Head of caudate nucleus (tissue), 42 donors: ENCODE results near the gene ADGRG6.
"Not testable (repeated sequence)": the region's sequence is repeated elsewhere in the genome, so short reads cannot be mapped to it uniquely, and the experiment has no call there.

ENCODE experiments used
- DNase-seq, 42 donors: peaks; one replicate each; pipeline versions ENCODE4 v3.0.0 to v3.0.0-alpha.2; 2020 to 2021; ENCODE audit warnings: mixed read lengths in 7 of 42
- intact Hi-C: fragments of 100-400 bp; cut with DNase I; formaldehyde crosslinking; loops from one replicate; pipeline ENCODE4 v1.15.0; 2022

The ADGRG6 gene

DNA sequence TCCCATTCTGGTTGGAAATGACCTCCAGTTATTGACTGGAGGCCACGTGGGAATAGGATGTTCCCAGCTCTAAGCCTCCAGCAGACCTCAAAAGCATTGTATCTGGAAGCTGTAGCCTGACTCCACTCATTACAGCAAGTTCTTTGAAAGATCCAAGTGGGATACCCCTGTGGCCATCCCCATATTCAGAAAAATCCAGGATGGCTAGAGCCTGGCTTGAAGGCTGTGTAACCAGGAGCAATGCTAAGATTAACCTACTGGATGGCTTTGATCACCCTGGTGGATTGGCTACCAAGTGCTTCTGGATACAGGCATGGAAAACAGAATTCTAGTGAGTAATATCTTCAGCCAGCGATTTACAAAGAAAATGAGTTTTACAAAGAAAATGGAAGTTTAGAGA, 151.2 kb downstream of the ADGRG6 start:
- no peak for DNase-seq
- intact Hi-C loops, result no loop called here

- intact Hi-C loops, DNase-seq: not testable (repeated sequence)
These were observed 152.4 kb downstream of the ADGRG6 start for GRCh38 chr6:142454196-142454595.

GRCh38 chr6:142454848-142455247, 153.0 kb downstream of the ADGRG6 start:
- DNase-seq, intact Hi-C loops: not testable (repeated sequence)

GRCh38 chr6:142455957-142456589, 154.3 kb downstream of the ADGRG6 start:
- DNase-seq, result no peak
- intact Hi-C loops, result no loop called here

- no peak for DNase-seq
- intact Hi-C loops, result no loop called here
These were observed 156.0 kb downstream of the ADGRG6 start for GRCh38 chr6:142457638-142458406.

- intact Hi-C loops, result no loop called here
- no peak for DNase-seq
These were observed 157.0 kb downstream of the ADGRG6 start for GRCh38 chr6:142458836-142459235.

GRCh38 chr6:142459271-142459670, 157.5 kb downstream of the ADGRG6 start:
- intact Hi-C loops, result no loop called here
- no peak for DNase-seq

- no peak for DNase-seq
- intact Hi-C loops, result no loop called here
These were observed 160.5 kb downstream of the ADGRG6 start for GRCh38 chr6:142462260-142462659.

DNA sequence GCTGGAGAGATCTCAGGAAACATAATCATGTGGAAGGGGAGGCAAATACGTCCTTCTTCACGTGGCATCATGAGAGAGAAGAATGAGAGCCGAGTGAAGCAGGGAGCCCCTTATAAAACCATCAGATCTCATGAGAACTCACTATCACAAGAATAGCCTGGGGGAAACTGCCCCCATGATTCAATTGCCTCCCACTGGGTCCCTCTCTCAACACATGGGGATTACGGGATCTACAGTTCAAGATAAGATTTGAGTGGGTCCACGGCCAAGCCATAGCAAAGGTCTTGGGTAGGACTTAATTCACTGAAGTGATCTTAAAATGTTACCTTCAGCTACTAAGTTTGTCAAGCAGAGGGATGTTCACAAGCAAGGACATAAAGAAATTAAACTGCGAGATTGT, 162.2 kb downstream of the ADGRG6 start:
- intact Hi-C loops, result no loop called here
- no peak for DNase-seq

DNA sequence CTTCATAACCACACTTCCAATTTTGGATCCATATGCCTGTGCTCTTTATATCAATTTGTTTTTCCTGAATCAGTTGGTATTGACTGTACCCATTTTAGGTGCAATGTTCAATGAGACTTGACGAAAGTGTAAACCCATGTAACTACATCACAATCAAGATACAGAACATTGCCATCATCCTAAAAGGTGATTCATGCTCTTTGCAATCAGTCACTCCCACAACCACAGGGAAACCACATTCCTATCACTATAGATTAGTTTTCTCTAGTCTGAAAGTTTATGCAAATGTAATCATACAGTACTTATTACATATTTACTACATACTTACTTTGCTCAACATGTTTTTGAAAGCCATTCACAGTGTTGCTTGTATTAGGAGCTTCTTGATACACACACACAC, 167.4 kb downstream of the ADGRG6 start:
- intact Hi-C loops, result no loop called here
- DNase-seq, result no peak

GRCh38 chr6:142470421-142470820, 168.6 kb downstream of the ADGRG6 start:
- DNase-seq, result no peak
- intact Hi-C loops, result loop anchor here (10.0 kb wide), 1 partner anchor 954 kb away; no protein-coding TSS in a partner anchor

DNA sequence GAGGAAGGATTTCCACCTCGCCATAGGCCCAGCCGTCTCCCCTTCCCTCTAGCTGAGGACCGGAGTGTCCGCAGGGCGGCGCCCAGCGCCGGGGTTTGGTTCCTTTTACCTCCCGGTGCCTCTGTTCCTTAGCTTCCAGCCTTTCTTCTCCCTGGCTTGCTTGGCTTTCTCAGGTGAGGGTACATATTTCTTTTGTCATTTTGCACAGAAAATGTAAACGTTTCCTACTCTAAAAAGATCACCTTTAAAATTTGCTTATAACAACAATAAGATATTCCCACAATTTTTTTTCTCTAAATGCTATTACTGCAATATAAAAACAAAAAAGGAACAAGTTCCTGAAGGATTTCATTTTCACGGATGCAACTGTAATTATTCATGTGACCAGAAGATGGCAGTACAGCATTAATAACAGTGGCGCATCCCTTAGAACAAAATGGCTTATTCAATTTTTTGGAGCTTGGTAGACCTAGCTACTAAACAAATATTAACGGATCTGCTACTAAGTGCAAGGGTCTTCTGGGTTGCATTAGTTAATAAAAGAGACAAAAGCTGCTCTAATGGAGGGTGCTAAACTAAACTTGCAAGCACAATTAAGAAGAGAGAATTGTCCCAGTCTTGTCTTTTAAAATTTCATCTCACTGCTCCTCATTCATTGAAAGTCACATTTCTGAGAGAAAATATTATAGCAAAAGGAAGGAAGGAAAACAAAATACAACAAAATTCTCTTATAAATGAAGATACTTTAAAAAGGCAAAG, 172.9 kb downstream of the ADGRG6 start:
- intact Hi-C loops, result loop anchor here (10.0 kb wide), 1 partner anchor 950 kb away; no protein-coding TSS in a partner anchor
- DNase-seq, result peak in 39 of 42 donors; percentile 3 to 75 (median 33)

DNA sequence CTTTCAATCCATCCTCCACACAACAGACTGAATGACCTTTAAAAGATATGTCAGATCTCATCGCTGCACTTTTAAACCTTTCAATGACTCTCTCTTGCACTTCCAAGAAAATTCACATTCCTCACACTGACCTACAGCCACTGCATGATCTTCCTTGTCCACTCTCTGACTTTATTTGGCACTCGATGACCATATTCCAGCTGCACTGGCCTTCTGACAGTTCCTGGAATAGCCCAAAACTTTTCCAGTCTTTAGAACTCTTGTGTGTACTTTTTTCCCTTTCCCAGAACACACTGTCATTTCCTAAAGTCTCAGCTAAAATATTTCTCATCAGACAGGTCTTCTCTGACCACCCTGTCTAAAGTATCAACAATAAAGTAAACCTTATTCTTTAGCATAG, 174.6 kb downstream of the ADGRG6 start:
- intact Hi-C loops, result loop anchor here (10.0 kb wide), 1 partner anchor 948 kb away; no protein-coding TSS in a partner anchor
- no peak for DNase-seq

DNA sequence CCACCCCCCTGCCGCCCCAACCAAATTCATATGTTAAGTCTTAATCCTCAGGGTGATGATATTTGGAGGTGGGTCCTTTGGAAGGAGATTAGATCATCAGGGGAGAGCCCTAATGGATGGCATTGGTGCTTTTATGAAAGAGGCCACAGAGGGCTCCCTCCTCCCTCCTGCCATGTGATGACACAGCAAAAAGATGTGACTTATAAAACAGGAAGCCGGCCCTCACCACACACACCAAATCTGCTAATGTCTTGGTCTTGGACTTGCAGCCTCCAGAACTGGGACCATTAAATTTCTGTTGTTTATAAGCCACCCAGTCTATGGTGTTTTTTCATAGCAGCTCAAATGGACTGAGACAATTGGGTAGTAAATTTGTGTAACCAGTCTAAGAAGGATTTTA, 176.3 kb downstream of the ADGRG6 start:
- intact Hi-C loops, result loop anchor here (10.0 kb wide), 1 partner anchor 947 kb away; no protein-coding TSS in a partner anchor
- DNase-seq, result no peak

GRCh38 chr6:142481466-142481865, 179.7 kb downstream of the ADGRG6 start:
- DNase-seq, result no peak
- intact Hi-C loops, result no loop called here

DNA sequence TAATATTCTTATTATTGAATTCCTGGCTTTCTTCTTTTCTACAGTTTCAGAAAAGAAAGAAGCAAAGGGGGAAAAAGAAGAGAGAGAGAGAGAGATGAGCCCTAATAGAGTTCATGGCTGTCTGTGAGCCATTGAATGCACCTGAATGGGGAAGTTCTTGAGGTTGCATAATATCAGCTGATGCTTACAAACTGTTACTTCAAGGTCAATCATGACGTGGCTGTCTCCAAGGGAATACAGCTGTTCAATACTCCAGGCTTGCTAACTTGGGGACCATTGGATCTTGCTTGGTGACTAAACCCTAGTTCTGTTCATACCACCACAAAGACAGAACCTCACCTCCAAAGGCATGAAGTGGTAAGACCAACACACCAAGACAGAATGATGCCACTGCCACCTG, 180.4 kb downstream of the ADGRG6 start:
- no peak for DNase-seq
- intact Hi-C loops, result no loop called here

DNA sequence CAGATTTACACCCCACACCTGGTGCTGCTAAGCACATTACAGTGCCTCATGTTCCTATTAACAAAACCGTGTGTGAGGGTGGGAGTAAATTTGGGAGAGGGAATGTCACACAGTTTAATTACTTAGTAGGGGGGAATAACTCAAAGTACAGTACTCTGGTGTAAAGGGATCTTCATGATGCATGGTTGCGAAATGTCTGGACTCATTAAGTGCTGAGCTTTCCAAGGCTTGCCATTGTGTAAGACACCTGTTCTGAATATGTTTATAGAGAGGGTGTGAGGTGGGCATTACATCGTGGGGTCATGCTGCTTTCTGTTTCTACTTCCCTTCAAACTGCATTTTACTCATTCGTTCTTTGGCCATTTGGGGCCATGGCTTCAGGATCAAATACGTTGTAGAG, 181.2 kb downstream of the ADGRG6 start:
- intact Hi-C loops, result no loop called here
- no peak for DNase-seq

DNA sequence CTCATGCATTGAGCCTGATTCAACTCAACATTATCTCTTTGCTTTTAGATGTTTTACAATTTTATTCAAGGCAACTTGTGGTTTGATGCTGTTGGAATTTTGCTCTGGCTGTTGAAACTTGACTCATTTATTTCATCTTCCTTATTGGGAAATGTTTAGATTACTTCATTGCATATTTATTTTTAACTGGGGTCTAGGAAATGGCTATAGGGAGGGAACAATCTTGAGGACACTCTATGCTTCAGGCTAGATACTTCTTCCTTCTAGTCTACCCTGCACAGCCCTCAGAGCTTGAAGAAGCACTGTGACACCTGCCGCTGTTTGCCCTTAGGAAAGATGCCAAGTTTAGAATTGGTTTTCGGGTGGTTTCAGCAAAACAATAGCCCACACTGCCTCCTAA, 183.4 kb downstream of the ADGRG6 start:
- no peak for DNase-seq
- intact Hi-C loops, result no loop called here

DNA sequence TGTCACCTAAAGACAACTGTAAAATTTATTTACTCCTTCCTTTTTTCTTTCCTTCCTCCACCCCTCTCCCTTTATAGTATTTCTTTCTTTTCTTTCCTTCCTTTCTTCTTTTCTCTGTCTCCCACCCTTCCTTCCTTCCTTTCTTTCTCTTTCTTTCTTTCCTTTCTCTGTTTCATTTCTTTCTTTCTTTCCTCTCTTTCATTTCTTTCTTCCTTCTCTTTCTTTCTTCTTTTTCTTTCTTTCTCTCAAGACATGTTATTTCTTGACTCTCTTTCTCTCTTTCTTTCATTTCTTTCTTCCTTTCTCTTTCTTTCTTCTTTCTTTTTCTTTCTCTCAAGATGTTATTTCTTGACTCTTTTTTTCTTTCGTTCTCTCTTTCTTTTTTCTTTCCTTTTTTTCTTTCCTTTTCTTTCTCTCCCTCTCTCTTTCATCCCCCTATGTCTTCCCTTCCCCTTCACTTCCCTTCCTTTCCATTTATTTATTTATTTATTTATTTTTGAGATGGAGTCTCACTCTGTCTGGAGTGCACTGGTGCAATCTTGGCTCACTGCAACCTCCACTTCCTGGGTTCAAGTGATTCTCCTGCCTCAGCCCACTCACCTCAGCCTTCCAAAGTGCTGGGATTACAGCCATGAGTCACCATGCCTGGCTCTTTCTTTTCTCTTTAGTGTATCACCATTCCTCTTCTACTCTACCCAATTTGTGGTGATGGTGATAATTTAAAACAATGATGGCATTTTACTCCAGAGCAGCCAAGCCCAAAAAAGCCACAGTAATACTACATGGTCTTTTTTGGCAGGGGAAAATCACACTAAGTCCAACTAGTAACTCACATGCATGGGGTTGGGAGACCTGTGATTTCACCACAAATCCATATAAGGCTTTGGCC, 188.2 kb downstream of the ADGRG6 start:
- DNase-seq, result no peak
- intact Hi-C loops, result no loop called here
